ENCODE measurements around the gene CDS1.
"Not testable (repeated sequence)": the region's sequence is repeated elsewhere in the genome, so short reads cannot be mapped to it uniquely, and the experiment has no call there.

CDS1 gene

DNA sequence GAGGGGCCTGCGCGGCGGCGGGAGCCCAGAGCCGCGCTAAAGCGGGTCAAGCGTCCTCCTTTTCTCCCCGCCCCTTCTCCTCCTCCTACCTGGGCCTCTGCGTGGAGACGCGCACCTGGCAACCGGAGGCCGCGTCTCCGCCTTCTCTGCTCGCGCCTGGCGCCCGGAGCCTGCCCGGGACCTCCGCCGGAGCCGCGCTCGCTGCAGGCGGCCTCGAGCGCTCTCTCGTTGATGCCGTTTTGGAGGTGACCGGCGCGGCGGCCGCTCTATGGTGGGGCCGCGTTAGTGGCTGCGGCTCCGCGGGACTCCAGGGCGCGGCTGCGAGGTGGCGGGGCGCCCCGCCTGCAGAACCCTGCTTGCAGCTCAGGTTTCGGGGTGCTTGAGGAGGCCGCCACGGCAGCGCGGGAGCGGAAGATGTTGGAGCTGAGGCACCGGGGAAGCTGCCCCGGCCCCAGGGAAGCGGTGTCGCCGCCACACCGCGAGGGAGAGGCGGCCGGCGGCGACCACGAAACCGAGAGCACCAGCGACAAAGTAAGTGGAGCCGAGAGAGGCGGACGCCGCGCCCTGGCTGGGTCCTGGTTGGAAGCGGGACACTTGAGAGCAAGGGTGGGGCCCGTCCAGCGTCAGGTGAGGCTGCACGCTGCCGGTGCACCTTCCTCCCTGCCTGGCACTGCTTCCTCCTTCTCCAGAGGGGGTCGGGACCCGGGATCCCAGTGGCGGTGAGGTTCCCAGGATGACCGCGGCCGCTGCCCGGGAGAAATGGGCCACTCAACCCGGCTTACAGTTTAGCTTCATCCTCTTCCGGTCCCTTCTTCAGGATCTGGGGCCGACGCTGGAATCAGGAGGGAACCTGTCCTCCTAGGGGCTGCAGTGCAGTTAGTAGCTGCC lies at the start of gene CDS1:
Gene CDS1 (plus strand): TSS at position 140 of the 888 bp plus-strand sequence. CDS start 275 bp downstream, at position 415.
- TF ChIP-seq, protein P1, sequence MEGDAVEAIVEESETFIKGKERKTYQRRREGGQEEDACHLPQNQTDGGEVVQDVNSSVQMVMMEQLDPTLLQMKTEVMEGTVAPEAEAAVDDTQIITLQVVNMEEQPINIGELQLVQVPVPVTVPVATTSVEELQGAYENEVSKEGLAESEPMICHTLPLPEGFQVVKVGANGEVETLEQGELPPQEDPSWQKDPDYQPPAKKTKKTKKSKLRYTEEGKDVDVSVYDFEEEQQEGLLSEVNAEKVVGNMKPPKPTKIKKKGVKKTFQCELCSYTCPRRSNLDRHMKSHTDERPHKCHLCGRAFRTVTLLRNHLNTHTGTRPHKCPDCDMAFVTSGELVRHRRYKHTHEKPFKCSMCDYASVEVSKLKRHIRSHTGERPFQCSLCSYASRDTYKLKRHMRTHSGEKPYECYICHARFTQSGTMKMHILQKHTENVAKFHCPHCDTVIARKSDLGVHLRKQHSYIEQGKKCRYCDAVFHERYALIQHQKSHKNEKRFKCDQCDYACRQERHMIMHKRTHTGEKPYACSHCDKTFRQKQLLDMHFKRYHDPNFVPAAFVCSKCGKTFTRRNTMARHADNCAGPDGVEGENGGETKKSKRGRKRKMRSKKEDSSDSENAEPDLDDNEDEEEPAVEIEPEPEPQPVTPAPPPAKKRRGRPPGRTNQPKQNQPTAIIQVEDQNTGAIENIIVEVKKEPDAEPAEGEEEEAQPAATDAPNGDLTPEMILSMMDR (IDR thresholded peaks at IDR 0.05; ENCODE audit: insufficient read depth, low read depth, low read length, missing control alignments), result no peak
- DNase-seq (ENCODE audit: low read depth), result peak; percentile 64
- H3K4me3 ChIP-seq (ENCODE audit: low read length), result peak within 1 kb of the TSS; percentile 82

DNA sequence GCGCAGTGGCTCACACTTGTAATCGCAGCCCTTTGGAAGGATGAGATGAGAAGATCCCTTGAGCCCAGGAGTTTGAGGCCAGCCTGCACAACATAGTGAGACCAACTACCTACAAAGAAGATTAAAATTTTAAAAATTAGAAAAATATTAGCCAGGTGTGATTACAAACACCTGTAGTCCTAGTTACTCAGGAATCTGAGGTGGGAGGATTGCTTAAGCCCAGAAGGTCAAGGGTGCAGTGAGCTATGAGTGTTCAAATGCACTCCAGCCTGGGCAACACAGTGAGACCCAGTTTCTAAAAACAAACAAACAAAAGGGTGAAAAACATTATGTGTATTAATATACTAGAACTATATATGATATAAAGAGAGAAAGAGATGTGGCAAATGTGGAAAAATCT lies 47.0 kb upstream of the CDS1 start:
- peak; percentile 9 for DNase-seq (ENCODE audit: low read depth)

DNA sequence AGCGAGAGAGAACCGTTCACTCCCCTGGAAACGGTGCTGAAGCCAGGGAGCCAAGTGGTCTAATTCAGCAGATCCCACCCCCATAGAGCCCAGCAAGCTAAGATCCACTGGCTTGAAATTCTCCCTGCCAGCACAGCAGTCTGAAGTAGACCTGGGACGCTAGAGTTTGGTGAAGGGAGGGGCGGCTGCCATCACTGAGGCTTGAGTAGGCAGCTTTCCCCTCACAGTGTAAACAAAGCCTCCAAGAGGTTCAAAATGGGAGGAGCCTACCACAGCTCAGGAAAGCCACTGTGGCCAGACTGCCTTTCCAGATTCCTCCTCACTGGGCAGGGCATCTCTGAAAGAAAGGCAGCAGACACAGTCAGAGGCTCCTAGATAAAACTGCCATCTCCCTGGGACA lies 37.8 kb upstream of the CDS1 start:
- H3K4me3 ChIP-seq (ENCODE audit: low read length), result no peak overlapping the region
- no peak for DNase-seq (ENCODE audit: low read depth)
- TF ChIP-seq, protein P1 (IDR thresholded peaks at IDR 0.05; ENCODE audit: insufficient read depth, low read depth, low read length, missing control alignments), result no peak

More for the DNA sequence above, 47.0 kb upstream of the CDS1 start:
- no peak overlapping the region for H3K4me3 ChIP-seq (ENCODE audit: low read length)
- TF ChIP-seq, protein P1 (IDR thresholded peaks at IDR 0.05; ENCODE audit: insufficient read depth, low read depth, low read length, missing control alignments), result no peak

DNA sequence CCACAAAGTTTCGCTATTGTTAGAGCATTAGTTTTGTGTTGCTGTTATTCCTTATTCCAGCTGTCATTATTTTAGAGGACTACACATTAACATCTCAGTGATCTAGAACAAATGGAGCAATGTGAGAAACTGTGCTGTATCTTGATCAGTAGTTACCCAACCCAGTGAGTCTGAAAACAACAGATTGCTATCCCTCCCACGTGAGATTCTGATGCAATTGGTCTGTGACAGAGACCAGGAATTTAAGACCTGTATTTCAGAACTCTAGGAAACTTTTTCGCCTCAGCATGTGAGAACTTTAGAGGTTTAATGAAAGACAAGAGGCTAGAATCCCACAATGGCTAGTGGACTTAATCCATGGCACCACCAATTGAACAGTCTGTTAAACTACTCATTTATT lies 35.7 kb upstream of the CDS1 start:
- H3K4me3 ChIP-seq (ENCODE audit: low read length), result no peak overlapping the region
- DNase-seq (ENCODE audit: low read depth), result peak; percentile 39
- TF ChIP-seq, protein P1 (IDR thresholded peaks at IDR 0.05; ENCODE audit: insufficient read depth, low read depth, low read length, missing control alignments), result no peak

DNA sequence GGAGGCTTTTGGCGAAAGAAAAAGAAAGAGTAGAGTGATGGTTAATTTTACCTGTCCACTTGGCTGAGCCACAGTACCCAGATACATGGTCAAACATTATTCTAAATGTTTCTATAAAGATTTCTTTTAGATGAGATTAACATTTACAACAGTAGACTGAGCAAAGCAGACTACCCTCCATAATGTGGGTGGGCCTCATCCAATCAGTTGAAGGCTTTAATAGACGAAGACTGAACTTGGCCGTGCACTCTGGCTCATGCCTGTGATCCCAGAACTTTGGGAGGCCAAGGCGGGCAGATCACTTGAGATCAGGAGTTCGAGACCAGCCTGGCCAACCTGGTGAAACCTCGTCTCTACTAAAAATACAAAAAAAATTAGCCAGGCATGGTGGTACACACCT lies 33.7 kb upstream of the CDS1 start:
- H3K4me3 ChIP-seq (ENCODE audit: low read length); DNase-seq (ENCODE audit: low read depth): not testable (repeated sequence)

DNA sequence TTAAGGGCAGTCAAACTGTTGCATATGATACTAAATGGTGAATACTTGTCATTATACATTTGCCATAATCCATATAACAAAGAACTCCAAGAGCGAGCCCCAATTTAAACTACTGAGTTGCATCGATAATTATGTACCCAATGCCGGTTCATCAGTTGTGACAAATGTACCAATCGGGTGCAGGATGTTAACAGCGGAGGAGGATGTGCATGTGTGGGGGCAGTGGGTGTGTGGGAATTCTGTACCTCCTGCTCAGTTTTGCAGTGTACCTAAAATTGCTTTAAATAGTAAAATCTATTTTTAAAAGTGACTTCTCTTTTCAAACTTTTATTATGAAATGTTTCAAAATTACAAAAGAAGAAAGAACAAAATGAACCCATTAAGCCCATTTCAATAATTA lies 20.8 kb upstream of the CDS1 start:
- TF ChIP-seq, protein P1 (IDR thresholded peaks at IDR 0.05; ENCODE audit: insufficient read depth, low read depth, low read length, missing control alignments), result no peak
- DNase-seq (ENCODE audit: low read depth), result no peak
- no peak overlapping the region for H3K4me3 ChIP-seq (ENCODE audit: low read length)

DNA sequence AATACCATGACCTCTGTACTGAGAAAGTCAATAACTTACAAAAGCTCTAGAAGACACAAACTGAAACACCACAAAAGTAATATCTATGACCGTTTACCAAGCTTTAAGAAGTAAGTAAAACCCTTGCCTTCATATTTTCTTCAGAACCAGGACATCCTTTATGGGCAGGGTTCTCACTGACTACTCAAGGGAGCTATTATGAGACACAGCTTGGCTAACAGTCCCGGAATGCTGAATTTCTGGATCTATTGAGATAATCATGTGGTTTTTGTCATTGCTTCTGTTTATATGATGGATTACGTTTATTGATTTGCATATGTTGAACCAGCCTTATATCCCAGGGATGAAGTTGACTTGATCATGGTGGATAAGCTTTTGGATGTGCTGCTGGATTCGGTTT lies 19.9 kb upstream of the CDS1 start:
- peak; percentile 65 for DNase-seq (ENCODE audit: low read depth)
- TF ChIP-seq, protein P1 (IDR thresholded peaks at IDR 0.05; ENCODE audit: insufficient read depth, low read depth, low read length, missing control alignments), result no peak
- H3K4me3 ChIP-seq (ENCODE audit: low read length), result no peak overlapping the region

All from epithelial cell of esophagus (primary cell).